SW480 (cell line): Measurements from ENCODE around the gene UGT3A2.
"Not testable (repeated sequence)": the region's sequence is repeated elsewhere in the genome, so short reads cannot be mapped to it uniquely, and the experiment has no call there.

Experiments used
- DNase-seq: peaks from one replicate; pipeline ENCODE4 v3.0.0-alpha.2; 2016; ENCODE audit warnings: low spot score

The UGT3A2 gene

GRCh38 chr5:36054647-36055046 is 12.0 kb downstream of the UGT3A2 start:
- no peak for DNase-seq

GRCh38 chr5:36052538-36052937 is 14.1 kb downstream of the UGT3A2 start:
- DNase-seq: no peak

- DNase-seq: no peak
Observed at GRCh38 chr5:36049949-36050348, 16.7 kb downstream of the UGT3A2 start.

GRCh38 chr5:36047384-36048160 is 19.1 kb downstream of the UGT3A2 start:
- DNase-seq: no peak

- DNase-seq: no peak
Observed at GRCh38 chr5:36045895-36046294, 20.8 kb downstream of the UGT3A2 start.

GRCh38 chr5:36041537-36041845 is 25.2 kb downstream of the UGT3A2 start:
- DNase-seq: no peak

GRCh38 chr5:36040651-36041536 is 25.8 kb downstream of the UGT3A2 start:
- no peak for DNase-seq

GRCh38 chr5:36035696-36036095 is 31.0 kb downstream of the UGT3A2 start:
- DNase-seq: no peak

GRCh38 chr5:36034536-36035134 is 32.0 kb downstream of the UGT3A2 start:
- DNase-seq: not testable (repeated sequence)

- no peak for DNase-seq
Observed at GRCh38 chr5:36033486-36033885, 33.2 kb downstream of the UGT3A2 start.

- no peak for DNase-seq
Observed at GRCh38 chr5:36033047-36033446, 33.6 kb downstream of the UGT3A2 start.

- no peak for DNase-seq
Observed at GRCh38 chr5:36031223-36031622, 35.5 kb downstream of the UGT3A2 start.

- DNase-seq: no peak
Observed at GRCh38 chr5:36029914-36030313, 36.8 kb downstream of the UGT3A2 start.

- DNase-seq: no peak
Observed at GRCh38 chr5:36028816-36029465, 37.7 kb downstream of the UGT3A2 start.

GRCh38 chr5:36027711-36028110 is 39.0 kb downstream of the UGT3A2 start:
- no peak for DNase-seq

GRCh38 chr5:36026706-36027465 is 39.8 kb downstream of the UGT3A2 start:
- no peak for DNase-seq

- not testable (repeated sequence) for DNase-seq
Observed at GRCh38 chr5:36022246-36022645, 44.4 kb downstream of the UGT3A2 start.

- DNase-seq: not testable (repeated sequence)
Observed at GRCh38 chr5:36019584-36019983, 47.1 kb downstream of the UGT3A2 start.

GRCh38 chr5:36017622-36018021 is 49.1 kb downstream of the UGT3A2 start:
- DNase-seq: no peak

- DNase-seq: no peak
Observed at GRCh38 chr5:36017004-36017403, 49.7 kb downstream of the UGT3A2 start.

- DNase-seq: no peak
Observed at GRCh38 chr5:36013182-36013581, 53.5 kb downstream of the UGT3A2 start.

GRCh38 chr5:36009698-36010097 is 57.0 kb downstream of the UGT3A2 start:
- DNase-seq: no peak
